Measurements from ENCODE around the gene ADAM12. TPM values are rescaled to one million over a fixed set of nuclear protein-coding genes. Genes with fewer than 3 reads are reported as not detected.

ADAM12 gene
- total RNA-seq, 4 donors from 2014 or later: 0.78 to 10.5 (median 1.2) TPM

GRCh38 chr10:126417220-126417825 is 29.0 kb upstream of the ADAM12 start:
- Histone ChIP-seq H3K27ac (no peak overlapping the region), H3K27me3 (no peaks in the 10 kb centered on the region), H3K9me3 (peaks cover 0 to 26% (median 0%) of the 10 kb centered on the region in 4 donors), H3K4me3 (no peak overlapping the region), H3K4me1 (no peaks in the 10 kb centered on the region), H3K36me3 (no peaks in the 10 kb centered on the region)
- WGBS, 2 donors: 55 to 74% methylated on average over 4 of the region's 4 CpGs
- no peak for TF ChIP-seq EP300 (IDR thresholded peaks at IDR 0.05)
- no peak for TF ChIP-seq CTCF (IDR thresholded peaks at IDR 0.05)
- no peak for TF ChIP-seq POLR2A (IDR thresholded peaks at IDR 0.05)
- no peak for DNase-seq (ENCODE audit: low spot score in 2 of 2)

- H3K4me1 ChIP-seq: no peaks in the 10 kb centered on the region
- H3K27ac ChIP-seq: no peak overlapping the region
- no peak for DNase-seq (ENCODE audit: low spot score in 2 of 2)
- no peaks in the 10 kb centered on the region for H3K9me3 ChIP-seq
- no peaks in the 10 kb centered on the region for H3K36me3 ChIP-seq
- TF ChIP-seq CTCF (IDR thresholded peaks at IDR 0.05) (no peak), EP300 (IDR thresholded peaks at IDR 0.05) (no peak), POLR2A (IDR thresholded peaks at IDR 0.05) (no peak)
- H3K4me3 ChIP-seq: no peak overlapping the region
- H3K27me3 ChIP-seq: no peaks in the 10 kb centered on the region
- 45 to 54% methylated on average over 6 of the region's 6 CpGs for WGBS, 2 donors
Measured at GRCh38 chr10:126409821-126410220, 21.5 kb upstream of the ADAM12 start.

DNA sequence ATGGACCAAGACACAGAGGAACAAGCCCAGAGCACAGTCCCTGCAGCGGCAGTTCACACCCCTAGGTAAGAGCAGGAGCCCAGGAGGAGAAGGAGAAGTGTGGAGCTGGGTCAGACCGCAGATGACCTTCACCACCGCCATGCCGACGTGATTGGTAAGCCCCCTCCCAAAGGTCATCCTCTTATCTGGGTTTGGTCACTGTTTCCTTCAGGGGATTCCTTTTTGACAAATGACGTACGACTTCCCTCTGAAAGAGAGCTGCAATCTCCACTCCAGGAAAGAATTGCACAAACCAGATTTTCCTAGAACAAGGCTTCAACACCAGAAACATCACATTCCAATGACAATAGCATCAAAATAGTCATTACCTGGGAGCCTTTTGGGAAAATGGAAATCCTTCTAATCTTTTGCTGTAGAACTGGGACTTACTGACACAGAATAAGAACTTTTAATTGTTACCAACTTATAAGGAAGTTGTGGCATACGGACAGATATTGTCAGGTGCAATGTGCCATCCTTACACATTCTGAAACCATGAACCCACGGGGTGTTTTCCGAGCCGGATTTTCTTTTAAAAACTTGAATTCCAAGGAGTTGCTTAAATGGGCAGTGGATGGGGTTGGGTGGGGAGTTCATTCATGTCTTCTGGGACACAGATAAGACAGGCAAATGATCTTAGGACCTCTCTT is 20.8 kb upstream of the ADAM12 start:
- Histone ChIP-seq H3K27me3 (no peaks in the 10 kb centered on the region), H3K4me3 (no peak overlapping the region), H3K27ac (no peak overlapping the region), H3K4me1 (no peaks in the 10 kb centered on the region), H3K36me3 (no peaks in the 10 kb centered on the region), H3K9me3 (no peaks in the 10 kb centered on the region)
- 56 to 66% methylated on average over 11 of the region's 11 CpGs for WGBS, 2 donors
- no peak for TF ChIP-seq POLR2A (IDR thresholded peaks at IDR 0.05)
- TF ChIP-seq EP300 (IDR thresholded peaks at IDR 0.05): no peak
- TF ChIP-seq CTCF (IDR thresholded peaks at IDR 0.05): no peak
- no peak for DNase-seq (ENCODE audit: low spot score in 2 of 2)

- no peak overlapping the region for H3K27ac ChIP-seq
- no peaks in the 10 kb centered on the region for H3K36me3 ChIP-seq
- H3K4me1 ChIP-seq: no peaks in the 10 kb centered on the region
- H3K4me3 ChIP-seq: no peak overlapping the region
- 61 to 79% methylated on average over 2 of the region's 2 CpGs for WGBS, 2 donors
- DNase-seq (ENCODE audit: low spot score in 2 of 2): no peak
- TF ChIP-seq CTCF (IDR thresholded peaks at IDR 0.05): no peak
- no peak for TF ChIP-seq EP300 (IDR thresholded peaks at IDR 0.05)
- TF ChIP-seq POLR2A (IDR thresholded peaks at IDR 0.05): no peak
- no peaks in the 10 kb centered on the region for H3K9me3 ChIP-seq
- H3K27me3 ChIP-seq: no peaks in the 10 kb centered on the region
Measured at GRCh38 chr10:126407831-126408230, 19.6 kb upstream of the ADAM12 start.

DNA sequence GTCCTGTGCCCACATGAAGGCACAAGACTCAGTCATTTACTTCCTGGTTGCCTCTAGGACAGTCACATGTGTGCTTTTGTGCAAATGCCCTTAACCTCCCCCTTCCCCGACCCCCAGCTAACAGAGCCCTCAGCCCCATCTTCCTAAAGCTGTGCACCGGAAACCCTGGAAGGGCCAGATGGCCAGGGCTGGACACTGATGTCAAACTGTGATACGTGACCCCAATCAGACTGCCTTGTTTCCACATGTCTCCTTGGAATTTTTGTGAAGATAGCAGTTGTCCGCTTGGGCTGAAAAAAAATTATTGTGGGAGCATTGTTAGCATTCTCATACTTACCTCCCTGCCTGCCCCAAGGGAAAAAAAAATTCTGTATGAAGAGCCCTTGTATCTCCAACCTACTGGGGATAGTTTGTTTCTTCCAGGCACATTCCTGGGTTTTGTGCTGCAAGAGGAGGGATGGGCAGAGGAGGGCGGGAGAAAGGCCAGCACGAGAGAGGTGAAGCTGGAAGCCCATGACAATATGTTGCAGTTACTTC is 17.0 kb upstream of the ADAM12 start:
- 62 to 65% methylated on average over 6 of the region's 6 CpGs for WGBS, 2 donors
- H3K4me1 ChIP-seq: no peaks in the 10 kb centered on the region
- no peaks in the 10 kb centered on the region for H3K27me3 ChIP-seq
- TF ChIP-seq EP300 (IDR thresholded peaks at IDR 0.05): no peak
- TF ChIP-seq CTCF (IDR thresholded peaks at IDR 0.05): no peak
- TF ChIP-seq POLR2A (IDR thresholded peaks at IDR 0.05): no peak
- no peaks in the 10 kb centered on the region for H3K36me3 ChIP-seq
- H3K4me3 ChIP-seq: no peak overlapping the region
- no peak overlapping the region for H3K27ac ChIP-seq
- DNase-seq (ENCODE audit: low spot score in 2 of 2): no peak
- H3K9me3 ChIP-seq: no peaks in the 10 kb centered on the region
